Pulmonary artery endothelial cell (primary cell): ENCODE data around the gene RNF13. TPM values are rescaled to one million over a fixed set of nuclear protein-coding genes. Genes with fewer than 3 reads are reported as not detected.

Source experiments
- DNase-seq: peaks from one replicate; pipeline ENCODE4 v3.0.0-alpha.2; 2011; ENCODE audit warnings: low read depth, low spot score
- total RNA-seq: library from RNA; depleted of rRNA; stranded (reverse); fragments of >200 nt; gene quantifications from 2 replicates; pipeline ENCODE4 v1.2.3, GENCODE V29; 2014

RNF13 gene
- total RNA-seq, 1 donor from 2014 or later: 40.4 TPM

GRCh38 chr3:149990423-149990948, 177.5 kb downstream of the RNF13 start:
- no peak for DNase-seq

DNA sequence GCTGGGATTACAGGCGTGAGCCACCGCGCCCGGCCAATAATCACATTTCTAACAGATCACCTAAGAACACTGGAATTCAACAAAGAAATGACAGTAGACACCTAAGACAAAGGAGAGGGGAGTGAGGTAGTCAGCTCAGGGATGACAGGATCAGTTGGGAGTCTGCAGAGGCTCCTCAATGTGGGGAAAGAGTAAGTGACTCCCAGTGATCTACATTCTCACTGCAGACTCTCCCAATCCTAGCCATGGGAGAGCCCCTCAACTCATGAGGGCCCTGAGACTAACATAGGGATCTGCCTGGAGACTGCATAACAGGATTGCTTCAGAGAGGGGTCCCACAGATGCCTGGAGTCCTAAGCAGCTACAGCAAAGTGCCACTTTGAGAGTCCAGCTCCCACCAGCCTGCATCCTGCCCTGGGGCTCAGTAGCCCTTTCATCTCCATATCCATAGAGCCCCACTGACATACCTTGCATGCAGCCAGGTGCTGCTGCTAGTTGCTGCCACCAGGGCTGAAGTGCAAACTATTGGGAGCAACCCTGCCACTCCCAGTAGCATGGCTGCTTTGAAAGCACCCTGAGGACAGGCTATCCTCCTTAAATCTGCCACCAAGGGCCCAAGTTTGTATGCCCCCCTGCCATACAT, 179.5 kb downstream of the RNF13 start:
- no peak for DNase-seq

GRCh38 chr3:149998946-149999345, 185.9 kb downstream of the RNF13 start:
- no peak for DNase-seq

GRCh38 chr3:149999421-149999820, 186.4 kb downstream of the RNF13 start:
- DNase-seq: no peak

DNA sequence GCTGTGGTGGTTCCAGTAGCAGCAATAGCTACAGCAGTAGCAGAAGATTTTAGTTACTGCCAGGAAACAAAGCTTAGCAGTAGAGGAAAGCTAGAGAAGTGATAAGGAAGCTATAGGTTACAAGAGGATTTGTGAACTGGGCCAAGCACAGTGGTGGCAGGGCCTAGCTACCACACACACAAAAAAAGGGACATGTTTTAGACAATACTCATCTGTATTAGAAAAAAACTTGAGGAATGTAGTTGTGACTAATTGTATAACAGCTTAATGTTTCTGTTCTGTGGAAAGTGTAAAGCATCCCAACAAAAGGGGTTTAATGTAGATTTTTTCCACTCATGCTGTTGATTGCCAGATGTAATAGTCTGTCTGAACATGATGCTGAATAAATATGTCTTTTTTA, 187.6 kb downstream of the RNF13 start:
- DNase-seq: no peak

- no peak for DNase-seq
Measured at GRCh38 chr3:150005243-150006112, 192.5 kb downstream of the RNF13 start.

DNA sequence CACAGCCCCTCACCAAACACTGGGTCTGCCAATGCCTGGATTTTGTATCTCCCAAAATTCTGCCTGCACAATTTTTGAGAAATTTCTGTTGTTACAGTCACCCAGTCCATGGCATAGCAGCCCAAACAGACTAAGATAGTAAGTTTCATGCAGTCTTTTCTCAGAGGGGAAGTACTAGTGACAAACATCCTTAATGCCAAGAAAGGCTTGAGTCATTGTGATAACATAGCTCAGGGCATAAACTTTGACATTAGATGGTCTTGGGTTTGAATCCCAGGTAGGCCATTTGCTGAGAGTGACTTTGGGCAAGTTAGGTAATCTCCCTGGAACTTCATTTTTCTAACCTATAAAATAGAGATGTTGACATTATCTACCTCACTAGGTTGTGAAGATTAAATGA, 193.8 kb downstream of the RNF13 start:
- no peak for DNase-seq

Other genes starting within 250 kb of the RNF13 start
- gene WWTR1, start 155.2 kb upstream of the RNF13 start, total RNA-seq: 111 and 117 TPM in 2 replicates
- gene COMMD2, start 60.7 kb upstream of the RNF13 start, total RNA-seq: 31.6 and 40.4 TPM in 2 replicates
- not detected in 2 replicates for gene ANKUB1, start 20.7 kb upstream of the RNF13 start, total RNA-seq
- gene PFN2, start 157.7 kb downstream of the RNF13 start, total RNA-seq: 158 and 176 TPM in 2 replicates